ENCODE data around the gene ZDHHC14.

- TF ChIP-seq CTCF (IDR thresholded peaks at IDR 0.05; ENCODE audit: low read depth, low read length) (no peak), MAX (IDR thresholded peaks at IDR 0.05; ENCODE audit: low read depth, low read length) (no peak), POLR2A (IDR thresholded peaks at IDR 0.05; ENCODE audit: extremely low read depth, insufficient read length) (no peak), MYC (IDR thresholded peaks at IDR 0.05; ENCODE audit: low read depth, low read length) (no peak)
These were observed 8.3 kb upstream of the ZDHHC14 start for GRCh38 chr6:157372501-157373280.

Measured in NB4 (cell line).